HepG2 (cell line): Measurements from ENCODE around the gene APBB2. TPM values are rescaled to one million over a fixed set of nuclear protein-coding genes. Genes with fewer than 3 reads are reported as not detected.

Experiments
- ATAC-seq: fragments of 200-7000 bp; cut with Tn5 transposase; 3 replicates; pipeline ENCODE4 v1.9.1; 2020; ENCODE audit warnings: mild to moderate bottlenecking, moderate library complexity
- BruUV-seq: library from RNA; stranded (reverse); fragments of 400-500 nt; replicated peaks from 2 replicates; lab custom pipeline; 2021; lab: Mats Ljungman, UMichigan
- CTCF ChIA-PET: fragments of 300-600 bp; formaldehyde crosslinking; extraction: SDS; loops from one replicate; lab custom pipeline; 2021; ENCODE audit warnings: low total read pairs, inconsistent platforms, low intra/inter-chr PET ratio; lab: Yijun Ruan, JAX
- POLR2A ChIA-PET: fragments of 350-600 bp; sonication (Branson Sonifier 250); formaldehyde crosslinking; loops from one replicate; lab custom pipeline; 2020; ENCODE audit warnings: antibody characterized with exemption, inconsistent platforms; lab: Yijun Ruan, JAX
- DNase-seq: peaks from one replicate; pipeline ENCODE4 v3.0.0-alpha.2; 2015; ENCODE audit warnings: low spot score
- FAIRE-seq: peaks from 3 replicates; lab custom pipeline; 2011; peaks lifted over from hg19 to GRCh38; lab: Jason Lieb, UNC
- H2AFZ ChIP-seq: one replicate; pipeline ENCODE4 v1.6.1; 2011; ENCODE audit warnings: low read length, inconsistent platforms
- H3K27ac ChIP-seq: fragments of 300-600 bp; 3 replicates; pipeline ENCODE4 v1.8.0; 2011; ENCODE audit warnings: mixed run types, mild to moderate bottlenecking, mixed read lengths, low read length, inconsistent platforms; ENCODE audit not compliant: insufficient read depth; ENCODE audit errors: extremely low read length
- H3K27me3 ChIP-seq, 2 experiments: fragments of 200-600 bp in 1 of 2; 2 replicates in 1 of 2; 3 replicates in 1 of 2; pipeline versions ENCODE4 v1.6.0 to v1.8.0; 2011; ENCODE audit warnings: low read length in 2 of 2, mild to moderate bottlenecking in 2 of 2, moderate library complexity in 2 of 2, inconsistent platforms in 1 of 2; ENCODE audit not compliant: insufficient read depth in 2 of 2, control insufficient read depth in 1 of 2
- H3K36me3 ChIP-seq, 2 experiments: fragments of 200-600 bp in 1 of 2; replicated peaks in 1 of 2; 2 replicates in 1 of 2; 3 replicates in 1 of 2; pipeline versions ENCODE4 v1.5.1 to v1.8.0; 2011; ENCODE audit warnings: low read length in 2 of 2, inconsistent platforms in 1 of 2; ENCODE audit not compliant: insufficient read depth in 2 of 2, control insufficient read depth in 1 of 2
- H3K4me1 ChIP-seq: 2 replicates; pipeline ENCODE4 v1.5.1; 2012; ENCODE audit warnings: low read length, inconsistent platforms; ENCODE audit not compliant: insufficient read depth
- H3K4me2 ChIP-seq: 2 replicates; pipeline ENCODE4 v1.6.0; 2011; ENCODE audit warnings: low read depth, low read length, inconsistent platforms
- H3K4me3 ChIP-seq, 3 experiments: fragments of 200-600 bp in 1 of 3; sonication (generic), shearing (Covaris generic) in 1 of 3; replicated peaks in 1 of 3; 2 replicates each; pipeline ENCODE4 v1.5.1; 2011 to 2016; ENCODE audit warnings: low read length in 3 of 3, inconsistent platforms in 2 of 3, low read depth in 2 of 3, mild to moderate bottlenecking in 2 of 3, control low read depth in 1 of 3, mixed read lengths in 1 of 3; ENCODE audit not compliant: insufficient read depth in 1 of 3
- H3K79me2 ChIP-seq: one replicate; pipeline ENCODE4 v1.6.1; 2011; ENCODE audit warnings: low read length, inconsistent platforms; ENCODE audit not compliant: insufficient read depth
- H3K9ac ChIP-seq: 2 replicates; pipeline ENCODE4 v1.6.0; 2011; ENCODE audit warnings: mild to moderate bottlenecking, low read depth, low read length, inconsistent platforms; ENCODE audit not compliant: insufficient read depth
- H3K9me3 ChIP-seq: 2 replicates; pipeline ENCODE4 v1.5.1; 2012; ENCODE audit warnings: mild to moderate bottlenecking, low read length
- H4K20me1 ChIP-seq: 2 replicates; pipeline ENCODE4 v1.6.0; 2011; ENCODE audit warnings: inconsistent platforms, mild to moderate bottlenecking, low read length, moderate library complexity; ENCODE audit not compliant: insufficient read depth
- KLF6 ChIP-seq: IDR thresholded peaks from 2 replicates; pipeline ENCODE4 v1.8.0; 2016; ENCODE audit warnings: missing biosample characterization, missing genetic modification reagents
- MAFG ChIP-seq: sonication (generic); formaldehyde crosslinking; IDR thresholded peaks from 2 replicates; pipeline ENCODE4 v1.5.1; 2020; ENCODE audit warnings: mild to moderate bottlenecking, missing genetic modification reagents
- MATR3 ChIP-seq: sonication (generic); formaldehyde crosslinking; IDR thresholded peaks from 2 replicates; pipeline ENCODE4 v1.4.0; 2020; ENCODE audit warnings: missing genetic modification reagents
- MTA1 ChIP-seq: sonication (generic); formaldehyde crosslinking; IDR thresholded peaks from 2 replicates; pipeline ENCODE4 v1.4.0; 2020; ENCODE audit warnings: missing genetic modification reagents, mild to moderate bottlenecking, borderline replicate concordance
- PHF20 ChIP-seq: sonication (generic); formaldehyde crosslinking; IDR thresholded peaks from 2 replicates; pipeline ENCODE4 v1.5.0; 2020; ENCODE audit warnings: mild to moderate bottlenecking, missing genetic modification reagents
- TMF1 ChIP-seq: sonication (generic); formaldehyde crosslinking; IDR thresholded peaks from 2 replicates; pipeline ENCODE4 v1.8.1; 2022; ENCODE audit warnings: low read depth, missing genetic modification reagents
- YEATS4 ChIP-seq: sonication (generic); formaldehyde crosslinking; IDR thresholded peaks from 2 replicates; pipeline ENCODE4 v1.4.0; 2020; ENCODE audit warnings: missing genetic modification reagents, borderline replicate concordance
- ZNF160 ChIP-seq: sonication (generic); formaldehyde crosslinking; IDR thresholded peaks from 2 replicates; pipeline ENCODE4 v1.8.0; 2022; ENCODE audit warnings: mild to moderate bottlenecking, inconsistent platforms, missing genetic modification reagents
- ZNF510 ChIP-seq: sonication (generic); formaldehyde crosslinking; IDR thresholded peaks from 2 replicates; pipeline ENCODE4 v1.4.0; 2020; ENCODE audit warnings: low read depth, mild to moderate bottlenecking, missing genetic modification reagents
- ZNF570 ChIP-seq: sonication (generic); formaldehyde crosslinking; IDR thresholded peaks from 2 replicates; pipeline ENCODE4 v1.4.0; 2020; ENCODE audit warnings: mild to moderate bottlenecking, missing genetic modification reagents, borderline replicate concordance
- WGBS: methylation state at CpG from one replicate; pipeline ENCODE4 v1.1.6; 2017; ENCODE audit warnings: low lambda C conversion rate; 5-methylcytosine and 5-hydroxymethylcytosine counted together
- in situ Hi-C: cut with HindIII; loops from 2 replicates; pipeline ENCODE4 v1.10.0; 2017; ENCODE audit warnings: low pct_unique_long_range_greater_than_20kb; ENCODE audit not compliant: extremely low pct_ligation_motif_present
- intact Hi-C: fragments of 100-400 bp; cut with micrococcal nuclease; formaldehyde crosslinking; loops from one replicate; pipeline ENCODE4 v1.10.0; 2022; ENCODE audit not compliant: unreplicated experiment
- polyA plus RNA-seq, 8 experiments: library from polyadenylated mRNA; depleted of rRNA in 3 of 8; stranded (reverse) in 7 of 8; unstranded in 1 of 8; fragments of >200 nt; fragmentation: Illumina TruSeq in 4 of 8; extraction: Trizol in 4 of 8; gene quantifications; 2 replicates each; pipeline versions ENCODE4 v1.2.1 to v1.2.3, GENCODE V29; 2011 to 2016; ENCODE audit warnings: low read depth in 4 of 8, missing spikeins in 1 of 8, mixed read lengths in 1 of 8; ENCODE audit not compliant: insufficient read depth in 1 of 8
- total RNA-seq, 5 experiments: library from RNA; depleted of rRNA; stranded (reverse); fragments of >200 nt; fragmentation: Illumina TruSeq; extraction: Trizol; gene quantifications; 2 replicates each; pipeline ENCODE4 v1.2.3, GENCODE V29; 2016; ENCODE audit warnings: low read depth in 1 of 5
- TF ChIP-seq, protein P1 (sequence below): sonication (generic); formaldehyde crosslinking; IDR thresholded peaks from 2 replicates; pipeline ENCODE4 v1.5.0; 2020; ENCODE audit warnings: mild to moderate bottlenecking, missing genetic modification reagents, moderate library complexity

Gene APBB2
- total and polyA plus RNA-seq, 2 of the 13 experiments (the other 11 are each of a cell fraction or from before 2014, with no cell fraction given) = 11.7 to 17.0 TPM

DNA sequence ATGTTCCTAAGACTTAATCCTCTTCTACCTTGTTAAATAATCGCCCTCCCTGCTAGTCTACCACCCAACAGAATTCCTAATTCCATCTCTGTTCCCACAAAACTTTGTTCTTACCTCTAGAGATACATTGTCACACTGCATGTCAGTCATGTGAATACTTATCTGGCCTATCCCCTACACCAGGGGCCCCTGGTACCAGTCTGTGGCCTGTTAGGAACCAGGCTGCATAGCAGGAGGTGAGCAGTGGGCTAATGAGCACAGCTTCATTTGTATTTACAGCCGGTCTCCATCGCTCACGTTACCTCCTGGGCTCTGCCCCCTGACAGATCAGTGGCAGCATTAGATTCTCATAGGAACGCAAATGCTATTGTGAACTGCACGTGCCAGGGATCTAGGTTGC lies 73.9 kb downstream of the APBB2 start:
- H3K79me2 ChIP-seq = peaks cover 4% of the 10 kb centered on the region
- DNase-seq (no peak), ATAC-seq (no peak), FAIRE-seq (no peak)
- peaks cover 1 to 8% of the 10 kb centered on the region in 2 experiments; a peak in 3 of 5 replicates for H3K36me3 ChIP-seq
- TF ChIP-seq, protein P1, sequence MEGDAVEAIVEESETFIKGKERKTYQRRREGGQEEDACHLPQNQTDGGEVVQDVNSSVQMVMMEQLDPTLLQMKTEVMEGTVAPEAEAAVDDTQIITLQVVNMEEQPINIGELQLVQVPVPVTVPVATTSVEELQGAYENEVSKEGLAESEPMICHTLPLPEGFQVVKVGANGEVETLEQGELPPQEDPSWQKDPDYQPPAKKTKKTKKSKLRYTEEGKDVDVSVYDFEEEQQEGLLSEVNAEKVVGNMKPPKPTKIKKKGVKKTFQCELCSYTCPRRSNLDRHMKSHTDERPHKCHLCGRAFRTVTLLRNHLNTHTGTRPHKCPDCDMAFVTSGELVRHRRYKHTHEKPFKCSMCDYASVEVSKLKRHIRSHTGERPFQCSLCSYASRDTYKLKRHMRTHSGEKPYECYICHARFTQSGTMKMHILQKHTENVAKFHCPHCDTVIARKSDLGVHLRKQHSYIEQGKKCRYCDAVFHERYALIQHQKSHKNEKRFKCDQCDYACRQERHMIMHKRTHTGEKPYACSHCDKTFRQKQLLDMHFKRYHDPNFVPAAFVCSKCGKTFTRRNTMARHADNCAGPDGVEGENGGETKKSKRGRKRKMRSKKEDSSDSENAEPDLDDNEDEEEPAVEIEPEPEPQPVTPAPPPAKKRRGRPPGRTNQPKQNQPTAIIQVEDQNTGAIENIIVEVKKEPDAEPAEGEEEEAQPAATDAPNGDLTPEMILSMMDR = no peak
- TF ChIP-seq MTA1 (CRISPR knock-in tag) (no peak), KLF6 (CRISPR knock-in tag) (no peak), ZNF570 (CRISPR knock-in tag) (no peak), TMF1 (no peak), ZNF510 (CRISPR knock-in tag) (no peak), YEATS4 (no peak), PHF20 (no peak), ZNF160 (CRISPR knock-in tag) (no peak), MATR3 (CRISPR knock-in tag) (no peak), MAFG (CRISPR knock-in tag) (no peak)
- H3K4me3 ChIP-seq = no peak overlapping the region
- intact Hi-C loops (no loop called here), in situ Hi-C loops (no loop called here)
- no peaks in the 10 kb centered on the region for H3K27me3 ChIP-seq
- BruUV-seq = no TSS peak
- H3K9ac ChIP-seq = no peak overlapping the region
- ChIA-PET CTCF (no interaction called here), POLR2A (no interaction called here)
- H3K4me2 ChIP-seq = no peak overlapping the region
- H3K27ac ChIP-seq = no peak overlapping the region
- H4K20me1 ChIP-seq = no peaks in the 10 kb centered on the region
- peaks cover 39% of the 10 kb centered on the region for H3K4me1 ChIP-seq
- WGBS = 95% methylated on average over 6 of the region's 6 CpGs
- H2AFZ ChIP-seq = no peak overlapping the region
- no peaks in the 10 kb centered on the region for H3K9me3 ChIP-seq
